WTC11 (cell line): ENCODE data around the gene CAPRIN1. TPM values are rescaled to one million over a fixed set of nuclear protein-coding genes. Genes with fewer than 3 reads are reported as not detected.

ENCODE experiments used
- ATAC-seq: fragments of 200-7000 bp; cut with Tn5 transposase; 2 replicates; pipeline ENCODE4 v1.10.0; 2021; ENCODE audit warnings: mild to moderate bottlenecking, moderate library complexity
- CTCF ChIA-PET: fragments of 300-600 bp; sonication (Branson Sonifier 250); formaldehyde crosslinking; loops from one replicate; lab custom pipeline; 2021; ENCODE audit warnings: antibody characterized with exemption; lab: Charles Lee
- POLR2A ChIA-PET: fragments of 350-600 bp; sonication (Branson Sonifier 250); formaldehyde crosslinking; loops from one replicate; lab custom pipeline; 2021; ENCODE audit warnings: antibody characterized with exemption; lab: Charles Lee
- DNase-seq: peaks from one replicate; pipeline ENCODE4 v3.0.0; 2021; ENCODE audit warnings: low spot score
- H3K27ac Mint-ChIP-seq: 2 replicates; pipeline ENCODE4 v1.8.0; 2021; ENCODE audit warnings: mixed read lengths
- H3K27me3 Mint-ChIP-seq: 2 replicates; pipeline ENCODE4 v1.8.0; 2021; ENCODE audit warnings: low read depth, mild to moderate bottlenecking, moderate library complexity, mixed read lengths
- H3K36me3 Mint-ChIP-seq: 2 replicates; pipeline ENCODE4 v1.8.0; 2021; ENCODE audit warnings: mixed read lengths
- H3K4me1 Mint-ChIP-seq: 2 replicates; pipeline ENCODE4 v1.8.0; 2022; ENCODE audit warnings: mixed read lengths
- H3K4me3 Mint-ChIP-seq: 2 replicates; pipeline ENCODE4 v1.8.0; 2021; ENCODE audit warnings: mild to moderate bottlenecking, moderate library complexity, mixed read lengths
- H3K9me3 Mint-ChIP-seq: 2 replicates; pipeline ENCODE4 v1.8.0; 2021; ENCODE audit warnings: mixed read lengths
- CBFB ChIP-seq: sonication (generic); formaldehyde crosslinking; IDR thresholded peaks from 2 replicates; pipeline ENCODE4 v1.8.1; 2022; ENCODE audit warnings: mild to moderate bottlenecking, low read depth, missing genetic modification reagents
- HMGA2 ChIP-seq: fragments of 250-450 bp; sonication (Bioruptor Pico); IDR thresholded peaks from 2 replicates; pipeline ENCODE4 v1.4.0; 2021; ENCODE audit warnings: mild to moderate bottlenecking, moderate library complexity
- IRF1 ChIP-seq: sonication (generic); formaldehyde crosslinking; IDR thresholded peaks from 2 replicates; pipeline ENCODE4 v1.8.0; 2023; ENCODE audit warnings: missing genetic modification reagents
- JAZF1 ChIP-seq: fragments of 250-450 bp; sonication (Bioruptor Pico); IDR thresholded peaks from 2 replicates; pipeline ENCODE4 v1.9.0; 2021; ENCODE audit warnings: moderate library complexity, mild to moderate bottlenecking, inconsistent platforms
- MLX ChIP-seq: sonication (generic); formaldehyde crosslinking; IDR thresholded peaks from 2 replicates; pipeline ENCODE4 v1.8.1; 2023; ENCODE audit warnings: mild to moderate bottlenecking, missing genetic modification reagents, moderate library complexity
- NFYB ChIP-seq: sonication (generic); formaldehyde crosslinking; conservative IDR thresholded peaks from 2 replicates; pipeline ENCODE4 v1.8.0; 2022; ENCODE audit warnings: low read depth, missing genetic modification reagents
- NR3C1 ChIP-seq: sonication (generic); formaldehyde crosslinking; conservative IDR thresholded peaks from 2 replicates; pipeline ENCODE4 v1.8.1; 2023; ENCODE audit warnings: low read depth, mild to moderate bottlenecking, missing genetic modification reagents
- OVOL2 ChIP-seq: fragments of 250-450 bp; sonication (Bioruptor Pico); IDR thresholded peaks from 2 replicates; pipeline ENCODE4 v1.9.0; 2021; ENCODE audit warnings: mild to moderate bottlenecking, borderline replicate concordance
- RELA ChIP-seq: sonication (generic); formaldehyde crosslinking; IDR thresholded peaks from 2 replicates; pipeline ENCODE4 v1.8.1; 2022; ENCODE audit warnings: missing genetic modification reagents, mild to moderate bottlenecking, borderline replicate concordance
- TP53 ChIP-seq: sonication (generic); formaldehyde crosslinking; IDR thresholded peaks from 2 replicates; pipeline ENCODE4 v1.8.1; 2023; ENCODE audit warnings: mild to moderate bottlenecking, missing genetic modification reagents
- USF2 ChIP-seq: sonication (generic); formaldehyde crosslinking; IDR thresholded peaks from 2 replicates; pipeline ENCODE4 v1.8.1; 2023; ENCODE audit warnings: mild to moderate bottlenecking, missing genetic modification reagents, moderate library complexity
- ZMAT4 ChIP-seq: fragments of 250-450 bp; sonication (Bioruptor Pico); IDR thresholded peaks from 2 replicates; pipeline ENCODE4 v1.9.0; 2021; ENCODE audit warnings: mild to moderate bottlenecking
- ZNF138 ChIP-seq: sonication (generic); formaldehyde crosslinking; conservative IDR thresholded peaks from 2 replicates; pipeline ENCODE4 v1.8.1; 2022; ENCODE audit warnings: mild to moderate bottlenecking, moderate library complexity, missing genetic modification reagents
- ZNF219 ChIP-seq: sonication (generic); formaldehyde crosslinking; IDR thresholded peaks from 2 replicates; pipeline ENCODE4 v1.8.0; 2023; ENCODE audit warnings: missing genetic modification reagents, mild to moderate bottlenecking, borderline replicate concordance
- total RNA-seq: library from RNA; stranded (reverse); gene quantifications from 3 replicates; pipeline ENCODE4 v1.2.3, GENCODE V29; 2021
- TF ChIP-seq, protein P1 (sequence below): sonication (generic); formaldehyde crosslinking; IDR thresholded peaks from 2 replicates; pipeline ENCODE4 v1.8.0; 2022; ENCODE audit warnings: missing genetic modification reagents
- TF ChIP-seq, protein P2 (sequence below): sonication (generic); formaldehyde crosslinking; IDR thresholded peaks from 2 replicates; pipeline ENCODE4 v1.8.0; 2023; ENCODE audit warnings: mild to moderate bottlenecking, missing genetic modification reagents
- TF ChIP-seq, protein P3 (sequence below): sonication (generic); formaldehyde crosslinking; IDR thresholded peaks from 2 replicates; pipeline ENCODE4 v1.8.1; 2023; ENCODE audit warnings: mild to moderate bottlenecking, missing genetic modification reagents, borderline replicate concordance

Gene CAPRIN1
- total RNA-seq, 1 experiment from 2014 or later, result 288 TPM

GRCh38 chr11:34029176-34029575 lies 22.4 kb upstream of the CAPRIN1 start (continued):
- TF ChIP-seq, protein P1, sequence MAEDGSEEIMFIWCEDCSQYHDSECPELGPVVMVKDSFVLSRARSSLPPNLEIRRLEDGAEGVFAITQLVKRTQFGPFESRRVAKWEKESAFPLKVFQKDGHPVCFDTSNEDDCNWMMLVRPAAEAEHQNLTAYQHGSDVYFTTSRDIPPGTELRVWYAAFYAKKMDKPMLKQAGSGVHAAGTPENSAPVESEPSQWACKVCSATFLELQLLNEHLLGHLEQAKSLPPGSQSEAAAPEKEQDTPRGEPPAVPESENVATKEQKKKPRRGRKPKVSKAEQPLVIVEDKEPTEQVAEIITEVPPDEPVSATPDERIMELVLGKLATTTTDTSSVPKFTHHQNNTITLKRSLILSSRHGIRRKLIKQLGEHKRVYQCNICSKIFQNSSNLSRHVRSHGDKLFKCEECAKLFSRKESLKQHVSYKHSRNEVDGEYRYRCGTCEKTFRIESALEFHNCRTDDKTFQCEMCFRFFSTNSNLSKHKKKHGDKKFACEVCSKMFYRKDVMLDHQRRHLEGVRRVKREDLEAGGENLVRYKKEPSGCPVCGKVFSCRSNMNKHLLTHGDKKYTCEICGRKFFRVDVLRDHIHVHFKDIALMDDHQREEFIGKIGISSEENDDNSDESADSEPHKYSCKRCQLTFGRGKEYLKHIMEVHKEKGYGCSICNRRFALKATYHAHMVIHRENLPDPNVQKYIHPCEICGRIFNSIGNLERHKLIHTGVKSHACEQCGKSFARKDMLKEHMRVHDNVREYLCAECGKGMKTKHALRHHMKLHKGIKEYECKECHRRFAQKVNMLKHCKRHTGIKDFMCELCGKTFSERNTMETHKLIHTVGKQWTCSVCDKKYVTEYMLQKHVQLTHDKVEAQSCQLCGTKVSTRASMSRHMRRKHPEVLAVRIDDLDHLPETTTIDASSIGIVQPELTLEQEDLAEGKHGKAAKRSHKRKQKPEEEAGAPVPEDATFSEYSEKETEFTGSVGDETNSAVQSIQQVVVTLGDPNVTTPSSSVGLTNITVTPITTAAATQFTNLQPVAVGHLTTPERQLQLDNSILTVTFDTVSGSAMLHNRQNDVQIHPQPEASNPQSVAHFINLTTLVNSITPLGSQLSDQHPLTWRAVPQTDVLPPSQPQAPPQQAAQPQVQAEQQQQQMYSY (CRISPR knock-in tag), result no peak
- TF ChIP-seq, protein P2, sequence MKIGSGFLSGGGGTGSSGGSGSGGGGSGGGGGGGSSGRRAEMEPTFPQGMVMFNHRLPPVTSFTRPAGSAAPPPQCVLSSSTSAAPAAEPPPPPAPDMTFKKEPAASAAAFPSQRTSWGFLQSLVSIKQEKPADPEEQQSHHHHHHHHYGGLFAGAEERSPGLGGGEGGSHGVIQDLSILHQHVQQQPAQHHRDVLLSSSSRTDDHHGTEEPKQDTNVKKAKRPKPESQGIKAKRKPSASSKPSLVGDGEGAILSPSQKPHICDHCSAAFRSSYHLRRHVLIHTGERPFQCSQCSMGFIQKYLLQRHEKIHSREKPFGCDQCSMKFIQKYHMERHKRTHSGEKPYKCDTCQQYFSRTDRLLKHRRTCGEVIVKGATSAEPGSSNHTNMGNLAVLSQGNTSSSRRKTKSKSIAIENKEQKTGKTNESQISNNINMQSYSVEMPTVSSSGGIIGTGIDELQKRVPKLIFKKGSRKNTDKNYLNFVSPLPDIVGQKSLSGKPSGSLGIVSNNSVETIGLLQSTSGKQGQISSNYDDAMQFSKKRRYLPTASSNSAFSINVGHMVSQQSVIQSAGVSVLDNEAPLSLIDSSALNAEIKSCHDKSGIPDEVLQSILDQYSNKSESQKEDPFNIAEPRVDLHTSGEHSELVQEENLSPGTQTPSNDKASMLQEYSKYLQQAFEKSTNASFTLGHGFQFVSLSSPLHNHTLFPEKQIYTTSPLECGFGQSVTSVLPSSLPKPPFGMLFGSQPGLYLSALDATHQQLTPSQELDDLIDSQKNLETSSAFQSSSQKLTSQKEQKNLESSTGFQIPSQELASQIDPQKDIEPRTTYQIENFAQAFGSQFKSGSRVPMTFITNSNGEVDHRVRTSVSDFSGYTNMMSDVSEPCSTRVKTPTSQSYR (CRISPR knock-in tag), result no peak

DNA sequence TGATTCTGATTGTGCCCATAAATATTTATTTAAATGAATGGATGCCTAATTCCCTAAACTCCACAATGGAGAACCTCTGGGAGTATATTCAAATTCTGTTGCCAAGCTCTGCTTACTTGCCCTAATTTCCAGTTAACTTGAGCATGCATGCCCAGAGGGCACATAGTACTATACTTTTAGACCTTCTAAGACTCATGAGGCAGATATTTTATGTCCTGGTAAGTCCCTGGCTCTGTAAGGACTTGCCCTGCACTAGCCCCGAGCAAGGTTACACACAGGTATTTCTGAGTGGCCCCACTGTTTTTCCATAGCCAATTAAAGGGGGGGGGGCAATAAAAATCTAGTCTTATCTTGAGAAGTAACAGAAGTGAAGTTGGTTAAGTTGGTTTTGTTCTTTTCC lies 21.1 kb upstream of the CAPRIN1 start:
- Mint-ChIP-seq H3K9me3 (peaks cover 3% of the 10 kb centered on the region), H3K27ac (no peak overlapping the region), H3K4me1 (peaks cover 10% of the 10 kb centered on the region), H3K4me3 (no peak overlapping the region), H3K27me3 (no peaks in the 10 kb centered on the region), H3K36me3 (no peaks in the 10 kb centered on the region)
- ChIA-PET CTCF (no interaction called here), POLR2A (no interaction called here)
- ATAC-seq, result no peak
- no peak for DNase-seq
- no peak for TF ChIP-seq ZNF219 (CRISPR knock-in tag)
- no peak for TF ChIP-seq JAZF1
- TF ChIP-seq HMGA2 (CRISPR knock-in tag), result no peak
- TF ChIP-seq OVOL2 (CRISPR knock-in tag), result no peak
- TF ChIP-seq NR3C1 (CRISPR knock-in tag), result no peak
- no peak for TF ChIP-seq IRF1
- no peak for TF ChIP-seq CBFB (CRISPR knock-in tag)
- TF ChIP-seq USF2 (CRISPR knock-in tag), result no peak
- TF ChIP-seq, protein P2 (CRISPR knock-in tag), result no peak

GRCh38 chr11:34033399-34033798 lies 18.1 kb upstream of the CAPRIN1 start:
- Mint-ChIP-seq H3K4me3 (no peak overlapping the region), H3K27me3 (no peaks in the 10 kb centered on the region), H3K27ac (no peak overlapping the region), H3K4me1 (peaks cover 1% of the 10 kb centered on the region), H3K36me3 (no peaks in the 10 kb centered on the region), H3K9me3 (peaks cover 3% of the 10 kb centered on the region)
- no peak for DNase-seq
- POLR2A ChIA-PET, result no interaction called here
- no peak for ATAC-seq
- CTCF ChIA-PET, result no interaction called here
- no peak for TF ChIP-seq JAZF1
- no peak for TF ChIP-seq ZMAT4 (CRISPR knock-in tag)
- TF ChIP-seq, protein P3, sequence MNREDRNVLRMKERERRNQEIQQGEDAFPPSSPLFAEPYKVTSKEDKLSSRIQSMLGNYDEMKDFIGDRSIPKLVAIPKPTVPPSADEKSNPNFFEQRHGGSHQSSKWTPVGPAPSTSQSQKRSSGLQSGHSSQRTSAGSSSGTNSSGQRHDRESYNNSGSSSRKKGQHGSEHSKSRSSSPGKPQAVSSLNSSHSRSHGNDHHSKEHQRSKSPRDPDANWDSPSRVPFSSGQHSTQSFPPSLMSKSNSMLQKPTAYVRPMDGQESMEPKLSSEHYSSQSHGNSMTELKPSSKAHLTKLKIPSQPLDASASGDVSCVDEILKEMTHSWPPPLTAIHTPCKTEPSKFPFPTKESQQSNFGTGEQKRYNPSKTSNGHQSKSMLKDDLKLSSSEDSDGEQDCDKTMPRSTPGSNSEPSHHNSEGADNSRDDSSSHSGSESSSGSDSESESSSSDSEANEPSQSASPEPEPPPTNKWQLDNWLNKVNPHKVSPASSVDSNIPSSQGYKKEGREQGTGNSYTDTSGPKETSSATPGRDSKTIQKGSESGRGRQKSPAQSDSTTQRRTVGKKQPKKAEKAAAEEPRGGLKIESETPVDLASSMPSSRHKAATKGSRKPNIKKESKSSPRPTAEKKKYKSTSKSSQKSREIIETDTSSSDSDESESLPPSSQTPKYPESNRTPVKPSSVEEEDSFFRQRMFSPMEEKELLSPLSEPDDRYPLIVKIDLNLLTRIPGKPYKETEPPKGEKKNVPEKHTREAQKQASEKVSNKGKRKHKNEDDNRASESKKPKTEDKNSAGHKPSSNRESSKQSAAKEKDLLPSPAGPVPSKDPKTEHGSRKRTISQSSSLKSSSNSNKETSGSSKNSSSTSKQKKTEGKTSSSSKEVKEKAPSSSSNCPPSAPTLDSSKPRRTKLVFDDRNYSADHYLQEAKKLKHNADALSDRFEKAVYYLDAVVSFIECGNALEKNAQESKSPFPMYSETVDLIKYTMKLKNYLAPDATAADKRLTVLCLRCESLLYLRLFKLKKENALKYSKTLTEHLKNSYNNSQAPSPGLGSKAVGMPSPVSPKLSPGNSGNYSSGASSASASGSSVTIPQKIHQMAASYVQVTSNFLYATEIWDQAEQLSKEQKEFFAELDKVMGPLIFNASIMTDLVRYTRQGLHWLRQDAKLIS (CRISPR knock-in tag), result no peak
- no peak for TF ChIP-seq TP53 (CRISPR knock-in tag)
- TF ChIP-seq MLX, result no peak
- TF ChIP-seq RELA (CRISPR knock-in tag), result no peak
- no peak for TF ChIP-seq NFYB (CRISPR knock-in tag)
- no peak for TF ChIP-seq ZNF138 (CRISPR knock-in tag)
